Measurements from ENCODE around the gene TMEM40.

The TMEM40 gene

DNA sequence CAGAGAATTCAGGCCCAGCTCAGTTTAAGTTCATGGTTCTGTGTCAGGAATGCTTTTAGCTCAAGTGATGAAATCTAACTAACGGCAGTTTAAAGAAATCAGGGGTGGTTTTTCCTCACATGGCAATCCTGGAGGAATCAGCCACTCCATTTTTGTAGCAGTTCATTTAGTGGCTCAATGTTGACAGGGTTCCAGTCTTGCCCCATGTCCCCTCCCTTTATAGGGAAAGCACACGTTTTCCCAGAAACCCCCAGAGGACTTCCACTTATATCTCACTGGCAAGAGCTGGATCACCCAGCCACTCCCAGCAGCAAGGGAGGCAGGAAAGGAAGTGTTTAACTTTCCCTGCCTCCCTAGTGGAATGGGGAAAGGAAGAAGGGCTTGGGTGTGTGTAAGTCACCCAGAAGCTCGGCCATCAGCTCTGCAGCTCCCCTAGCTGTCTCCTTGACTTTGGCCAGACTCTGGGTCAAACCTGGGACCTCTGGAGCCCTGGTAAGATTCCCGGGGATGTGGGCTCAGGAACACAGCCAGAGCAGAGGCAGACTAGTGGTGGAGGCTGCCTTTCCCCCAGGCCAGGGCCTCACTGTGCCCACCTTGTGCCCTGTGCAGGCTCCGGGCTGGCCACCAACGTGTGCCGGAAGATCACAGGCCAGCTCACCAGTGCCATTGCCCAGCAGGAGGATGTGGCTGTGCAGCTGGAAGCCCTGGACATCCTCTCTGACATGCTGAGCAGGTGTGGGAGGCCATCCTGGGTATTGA is 48.7 kb upstream of the TMEM40 start:
- H3K4me3 ChIP-seq (ENCODE audit: low read depth, low read length): no peak overlapping the region
- H3K36me3 ChIP-seq (ENCODE audit: control insufficient read depth in 2 of 2, insufficient read depth in 1 of 2, low read length in 2 of 2): peaks cover 5 to 64% of the 10 kb centered on the region in 2 experiments; a peak in 2 of 3 replicates
- no peak overlapping the region for H3K27ac ChIP-seq (ENCODE audit: extremely low read depth, low read depth, low read length)
- POLR2A ChIA-PET: interaction anchor here (1.2 to 1.9 kb wide), 3 partner anchors 8 to 25 kb away, joined by 3 to 4 read pairs (median 3); partner anchors contain the start of gene CAND2
- H3K9me3 ChIP-seq (ENCODE audit: control insufficient read depth, insufficient read depth, low read depth, low read length): no peaks in the 10 kb centered on the region
- H3K4me1 ChIP-seq (ENCODE audit: control insufficient read depth, insufficient read depth, low read length): no peaks in the 10 kb centered on the region
- CTCF ChIA-PET: interaction anchor here (0.6 to 1.5 kb wide), 6 partner anchors 12 to 673 kb away, joined by 3 to 5 read pairs (median 3); no protein-coding TSS in a partner anchor
- TF ChIP-seq ZNF664 (tag by site-specific recombination; IDR thresholded peaks at IDR 0.05) (no peak), ZNF16 (tag by site-specific recombination; IDR thresholded peaks at IDR 0.05; ENCODE audit: low read depth) (no peak), ZNF133 (tag by site-specific recombination; IDR thresholded peaks at IDR 0.05) (no peak), ZFP41 (tag by site-specific recombination; IDR thresholded peaks at IDR 0.05; ENCODE audit: borderline replicate concordance) (no peak), ZNF610 (tag by site-specific recombination; IDR thresholded peaks at IDR 0.05; ENCODE audit: borderline replicate concordance) (no peak), ZNF10 (tag by site-specific recombination; IDR thresholded peaks at IDR 0.05) (no peak), ZNF416 (tag by site-specific recombination; IDR thresholded peaks at IDR 0.05) (no peak), ZNF335 (tag by site-specific recombination; conservative IDR thresholded peaks at IDR 0.05) (no peak), ZNF561 (tag by site-specific recombination; IDR thresholded peaks at IDR 0.05; ENCODE audit: borderline replicate concordance) (no peak)
- TF ChIP-seq, protein P1, sequence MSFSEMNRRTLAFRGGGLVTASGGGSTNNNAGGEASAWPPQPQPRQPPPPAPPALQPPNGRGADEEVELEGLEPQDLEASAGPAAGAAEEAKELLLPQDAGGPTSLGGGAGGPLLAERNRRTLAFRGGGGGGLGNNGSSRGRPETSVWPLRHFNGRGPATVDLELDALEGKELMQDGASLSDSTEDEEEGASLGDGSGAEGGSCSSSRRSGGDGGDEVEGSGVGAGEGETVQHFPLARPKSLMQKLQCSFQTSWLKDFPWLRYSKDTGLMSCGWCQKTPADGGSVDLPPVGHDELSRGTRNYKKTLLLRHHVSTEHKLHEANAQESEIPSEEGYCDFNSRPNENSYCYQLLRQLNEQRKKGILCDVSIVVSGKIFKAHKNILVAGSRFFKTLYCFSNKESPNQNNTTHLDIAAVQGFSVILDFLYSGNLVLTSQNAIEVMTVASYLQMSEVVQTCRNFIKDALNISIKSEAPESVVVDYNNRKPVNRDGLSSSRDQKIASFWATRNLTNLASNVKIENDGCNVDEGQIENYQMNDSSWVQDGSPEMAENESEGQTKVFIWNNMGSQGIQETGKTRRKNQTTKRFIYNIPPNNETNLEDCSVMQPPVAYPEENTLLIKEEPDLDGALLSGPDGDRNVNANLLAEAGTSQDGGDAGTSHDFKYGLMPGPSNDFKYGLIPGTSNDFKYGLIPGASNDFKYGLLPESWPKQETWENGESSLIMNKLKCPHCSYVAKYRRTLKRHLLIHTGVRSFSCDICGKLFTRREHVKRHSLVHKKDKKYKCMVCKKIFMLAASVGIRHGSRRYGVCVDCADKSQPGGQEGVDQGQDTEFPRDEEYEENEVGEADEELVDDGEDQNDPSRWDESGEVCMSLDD (tag by site-specific recombination; IDR thresholded peaks at IDR 0.05): no peak
- TF ChIP-seq, protein P2, sequence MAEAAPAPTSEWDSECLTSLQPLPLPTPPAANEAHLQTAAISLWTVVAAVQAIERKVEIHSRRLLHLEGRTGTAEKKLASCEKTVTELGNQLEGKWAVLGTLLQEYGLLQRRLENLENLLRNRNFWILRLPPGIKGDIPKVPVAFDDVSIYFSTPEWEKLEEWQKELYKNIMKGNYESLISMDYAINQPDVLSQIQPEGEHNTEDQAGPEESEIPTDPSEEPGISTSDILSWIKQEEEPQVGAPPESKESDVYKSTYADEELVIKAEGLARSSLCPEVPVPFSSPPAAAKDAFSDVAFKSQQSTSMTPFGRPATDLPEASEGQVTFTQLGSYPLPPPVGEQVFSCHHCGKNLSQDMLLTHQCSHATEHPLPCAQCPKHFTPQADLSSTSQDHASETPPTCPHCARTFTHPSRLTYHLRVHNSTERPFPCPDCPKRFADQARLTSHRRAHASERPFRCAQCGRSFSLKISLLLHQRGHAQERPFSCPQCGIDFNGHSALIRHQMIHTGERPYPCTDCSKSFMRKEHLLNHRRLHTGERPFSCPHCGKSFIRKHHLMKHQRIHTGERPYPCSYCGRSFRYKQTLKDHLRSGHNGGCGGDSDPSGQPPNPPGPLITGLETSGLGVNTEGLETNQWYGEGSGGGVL (tag by site-specific recombination; IDR thresholded peaks at IDR 0.05): no peak
- TF ChIP-seq, protein P3, sequence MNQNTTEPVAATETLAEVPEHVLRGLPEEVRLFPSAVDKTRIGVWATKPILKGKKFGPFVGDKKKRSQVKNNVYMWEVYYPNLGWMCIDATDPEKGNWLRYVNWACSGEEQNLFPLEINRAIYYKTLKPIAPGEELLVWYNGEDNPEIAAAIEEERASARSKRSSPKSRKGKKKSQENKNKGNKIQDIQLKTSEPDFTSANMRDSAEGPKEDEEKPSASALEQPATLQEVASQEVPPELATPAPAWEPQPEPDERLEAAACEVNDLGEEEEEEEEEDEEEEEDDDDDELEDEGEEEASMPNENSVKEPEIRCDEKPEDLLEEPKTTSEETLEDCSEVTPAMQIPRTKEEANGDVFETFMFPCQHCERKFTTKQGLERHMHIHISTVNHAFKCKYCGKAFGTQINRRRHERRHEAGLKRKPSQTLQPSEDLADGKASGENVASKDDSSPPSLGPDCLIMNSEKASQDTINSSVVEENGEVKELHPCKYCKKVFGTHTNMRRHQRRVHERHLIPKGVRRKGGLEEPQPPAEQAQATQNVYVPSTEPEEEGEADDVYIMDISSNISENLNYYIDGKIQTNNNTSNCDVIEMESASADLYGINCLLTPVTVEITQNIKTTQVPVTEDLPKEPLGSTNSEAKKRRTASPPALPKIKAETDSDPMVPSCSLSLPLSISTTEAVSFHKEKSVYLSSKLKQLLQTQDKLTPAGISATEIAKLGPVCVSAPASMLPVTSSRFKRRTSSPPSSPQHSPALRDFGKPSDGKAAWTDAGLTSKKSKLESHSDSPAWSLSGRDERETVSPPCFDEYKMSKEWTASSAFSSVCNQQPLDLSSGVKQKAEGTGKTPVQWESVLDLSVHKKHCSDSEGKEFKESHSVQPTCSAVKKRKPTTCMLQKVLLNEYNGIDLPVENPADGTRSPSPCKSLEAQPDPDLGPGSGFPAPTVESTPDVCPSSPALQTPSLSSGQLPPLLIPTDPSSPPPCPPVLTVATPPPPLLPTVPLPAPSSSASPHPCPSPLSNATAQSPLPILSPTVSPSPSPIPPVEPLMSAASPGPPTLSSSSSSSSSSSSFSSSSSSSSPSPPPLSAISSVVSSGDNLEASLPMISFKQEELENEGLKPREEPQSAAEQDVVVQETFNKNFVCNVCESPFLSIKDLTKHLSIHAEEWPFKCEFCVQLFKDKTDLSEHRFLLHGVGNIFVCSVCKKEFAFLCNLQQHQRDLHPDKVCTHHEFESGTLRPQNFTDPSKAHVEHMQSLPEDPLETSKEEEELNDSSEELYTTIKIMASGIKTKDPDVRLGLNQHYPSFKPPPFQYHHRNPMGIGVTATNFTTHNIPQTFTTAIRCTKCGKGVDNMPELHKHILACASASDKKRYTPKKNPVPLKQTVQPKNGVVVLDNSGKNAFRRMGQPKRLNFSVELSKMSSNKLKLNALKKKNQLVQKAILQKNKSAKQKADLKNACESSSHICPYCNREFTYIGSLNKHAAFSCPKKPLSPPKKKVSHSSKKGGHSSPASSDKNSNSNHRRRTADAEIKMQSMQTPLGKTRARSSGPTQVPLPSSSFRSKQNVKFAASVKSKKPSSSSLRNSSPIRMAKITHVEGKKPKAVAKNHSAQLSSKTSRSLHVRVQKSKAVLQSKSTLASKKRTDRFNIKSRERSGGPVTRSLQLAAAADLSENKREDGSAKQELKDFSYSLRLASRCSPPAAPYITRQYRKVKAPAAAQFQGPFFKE (tag by site-specific recombination; IDR thresholded peaks at IDR 0.05; ENCODE audit: borderline replicate concordance): no peak
- TF ChIP-seq, protein P4, sequence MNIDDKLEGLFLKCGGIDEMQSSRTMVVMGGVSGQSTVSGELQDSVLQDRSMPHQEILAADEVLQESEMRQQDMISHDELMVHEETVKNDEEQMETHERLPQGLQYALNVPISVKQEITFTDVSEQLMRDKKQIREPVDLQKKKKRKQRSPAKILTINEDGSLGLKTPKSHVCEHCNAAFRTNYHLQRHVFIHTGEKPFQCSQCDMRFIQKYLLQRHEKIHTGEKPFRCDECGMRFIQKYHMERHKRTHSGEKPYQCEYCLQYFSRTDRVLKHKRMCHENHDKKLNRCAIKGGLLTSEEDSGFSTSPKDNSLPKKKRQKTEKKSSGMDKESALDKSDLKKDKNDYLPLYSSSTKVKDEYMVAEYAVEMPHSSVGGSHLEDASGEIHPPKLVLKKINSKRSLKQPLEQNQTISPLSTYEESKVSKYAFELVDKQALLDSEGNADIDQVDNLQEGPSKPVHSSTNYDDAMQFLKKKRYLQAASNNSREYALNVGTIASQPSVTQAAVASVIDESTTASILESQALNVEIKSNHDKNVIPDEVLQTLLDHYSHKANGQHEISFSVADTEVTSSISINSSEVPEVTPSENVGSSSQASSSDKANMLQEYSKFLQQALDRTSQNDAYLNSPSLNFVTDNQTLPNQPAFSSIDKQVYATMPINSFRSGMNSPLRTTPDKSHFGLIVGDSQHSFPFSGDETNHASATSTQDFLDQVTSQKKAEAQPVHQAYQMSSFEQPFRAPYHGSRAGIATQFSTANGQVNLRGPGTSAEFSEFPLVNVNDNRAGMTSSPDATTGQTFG (tag by site-specific recombination; IDR thresholded peaks at IDR 0.05; ENCODE audit: borderline replicate concordance): no peak
- TF ChIP-seq, protein P5, sequence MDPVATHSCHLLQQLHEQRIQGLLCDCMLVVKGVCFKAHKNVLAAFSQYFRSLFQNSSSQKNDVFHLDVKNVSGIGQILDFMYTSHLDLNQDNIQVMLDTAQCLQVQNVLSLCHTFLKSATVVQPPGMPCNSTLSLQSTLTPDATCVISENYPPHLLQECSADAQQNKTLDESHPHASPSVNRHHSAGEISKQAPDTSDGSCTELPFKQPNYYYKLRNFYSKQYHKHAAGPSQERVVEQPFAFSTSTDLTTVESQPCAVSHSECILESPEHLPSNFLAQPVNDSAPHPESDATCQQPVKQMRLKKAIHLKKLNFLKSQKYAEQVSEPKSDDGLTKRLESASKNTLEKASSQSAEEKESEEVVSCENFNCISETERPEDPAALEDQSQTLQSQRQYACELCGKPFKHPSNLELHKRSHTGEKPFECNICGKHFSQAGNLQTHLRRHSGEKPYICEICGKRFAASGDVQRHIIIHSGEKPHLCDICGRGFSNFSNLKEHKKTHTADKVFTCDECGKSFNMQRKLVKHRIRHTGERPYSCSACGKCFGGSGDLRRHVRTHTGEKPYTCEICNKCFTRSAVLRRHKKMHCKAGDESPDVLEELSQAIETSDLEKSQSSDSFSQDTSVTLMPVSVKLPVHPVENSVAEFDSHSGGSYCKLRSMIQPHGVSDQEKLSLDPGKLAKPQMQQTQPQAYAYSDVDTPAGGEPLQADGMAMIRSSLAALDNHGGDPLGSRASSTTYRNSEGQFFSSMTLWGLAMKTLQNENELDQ (tag by site-specific recombination; IDR thresholded peaks at IDR 0.05; ENCODE audit: low read depth): no peak
- TF ChIP-seq, protein P6, sequence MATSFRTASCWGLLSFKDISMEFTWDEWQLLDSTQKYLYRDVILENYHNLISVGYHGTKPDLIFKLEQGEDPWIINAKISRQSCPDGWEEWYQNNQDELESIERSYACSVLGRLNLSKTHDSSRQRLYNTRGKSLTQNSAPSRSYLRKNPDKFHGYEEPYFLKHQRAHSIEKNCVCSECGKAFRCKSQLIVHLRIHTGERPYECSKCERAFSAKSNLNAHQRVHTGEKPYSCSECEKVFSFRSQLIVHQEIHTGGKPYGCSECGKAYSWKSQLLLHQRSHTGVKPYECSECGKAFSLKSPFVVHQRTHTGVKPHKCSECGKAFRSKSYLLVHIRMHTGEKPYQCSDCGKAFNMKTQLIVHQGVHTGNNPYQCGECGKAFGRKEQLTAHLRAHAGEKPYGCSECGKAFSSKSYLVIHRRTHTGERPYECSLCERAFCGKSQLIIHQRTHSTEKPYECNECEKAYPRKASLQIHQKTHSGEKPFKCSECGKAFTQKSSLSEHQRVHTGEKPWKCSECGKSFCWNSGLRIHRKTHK (tag by site-specific recombination; IDR thresholded peaks at IDR 0.05): no peak
- TF ChIP-seq, protein P7, sequence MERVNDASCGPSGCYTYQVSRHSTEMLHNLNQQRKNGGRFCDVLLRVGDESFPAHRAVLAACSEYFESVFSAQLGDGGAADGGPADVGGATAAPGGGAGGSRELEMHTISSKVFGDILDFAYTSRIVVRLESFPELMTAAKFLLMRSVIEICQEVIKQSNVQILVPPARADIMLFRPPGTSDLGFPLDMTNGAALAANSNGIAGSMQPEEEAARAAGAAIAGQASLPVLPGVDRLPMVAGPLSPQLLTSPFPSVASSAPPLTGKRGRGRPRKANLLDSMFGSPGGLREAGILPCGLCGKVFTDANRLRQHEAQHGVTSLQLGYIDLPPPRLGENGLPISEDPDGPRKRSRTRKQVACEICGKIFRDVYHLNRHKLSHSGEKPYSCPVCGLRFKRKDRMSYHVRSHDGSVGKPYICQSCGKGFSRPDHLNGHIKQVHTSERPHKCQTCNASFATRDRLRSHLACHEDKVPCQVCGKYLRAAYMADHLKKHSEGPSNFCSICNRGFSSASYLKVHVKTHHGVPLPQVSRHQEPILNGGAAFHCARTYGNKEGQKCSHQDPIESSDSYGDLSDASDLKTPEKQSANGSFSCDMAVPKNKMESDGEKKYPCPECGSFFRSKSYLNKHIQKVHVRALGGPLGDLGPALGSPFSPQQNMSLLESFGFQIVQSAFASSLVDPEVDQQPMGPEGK (tag by site-specific recombination; IDR thresholded peaks at IDR 0.05): no peak

All from HEK293 (cell line).